GDM1 (cell line): ENCODE results near the gene ZSCAN21.

Experiments
- DNase-seq: peaks from one replicate; lab custom pipeline; 2025; lab: John Stamatoyannopoulos, UW

ZSCAN21 gene

GRCh38 chr7:100099452-100099851, 49.9 kb downstream of the ZSCAN21 start:
- no peak for DNase-seq

- peak; percentile 85 for DNase-seq
These were observed 50.9 kb downstream of the ZSCAN21 start for GRCh38 chr7:100100420-100101015.

- DNase-seq, result peak; percentile 97
These were observed 51.7 kb downstream of the ZSCAN21 start, which contains the start of the genes AP4M1 and MCM7 for GRCh38 chr7:100101016-100101862. Gene AP4M1, plus strand, starts transcription at chr7:100101643. Its CDS starts 72 bp downstream, at chr7:100101715. Gene MCM7, minus strand, starts transcription at chr7:100101397. Its CDS starts 103 bp downstream, at chr7:100101294.

GRCh38 chr7:100102950-100103840, 53.6 kb downstream of the ZSCAN21 start:
- DNase-seq, result no peak

GRCh38 chr7:100105534-100105933, 56.0 kb downstream of the ZSCAN21 start:
- DNase-seq, result no peak

- DNase-seq, result no peak
These were observed 57.1 kb downstream of the ZSCAN21 start for GRCh38 chr7:100106633-100107032.

- DNase-seq, result no peak
These were observed 57.7 kb downstream of the ZSCAN21 start for GRCh38 chr7:100107125-100107737.

GRCh38 chr7:100107890-100108289, 58.3 kb downstream of the ZSCAN21 start:
- DNase-seq, result no peak

GRCh38 chr7:100109521-100110163, 60.1 kb downstream of the ZSCAN21 start:
- no peak for DNase-seq

GRCh38 chr7:100111156-100111555, 61.6 kb downstream of the ZSCAN21 start:
- DNase-seq, result no peak

- no peak for DNase-seq
These were observed 62.3 kb downstream of the ZSCAN21 start for GRCh38 chr7:100111914-100112313.
